ENCODE results near the gene OR5K2.

The OR5K2 gene

GRCh38 chr3:98532709-98533571 is 35.5 kb downstream of the OR5K2 start:
- in situ Hi-C loops (cut with HindIII; ENCODE audit: low sequenced_read_pairs), result no loop called here
- TF ChIP-seq, protein P1, sequence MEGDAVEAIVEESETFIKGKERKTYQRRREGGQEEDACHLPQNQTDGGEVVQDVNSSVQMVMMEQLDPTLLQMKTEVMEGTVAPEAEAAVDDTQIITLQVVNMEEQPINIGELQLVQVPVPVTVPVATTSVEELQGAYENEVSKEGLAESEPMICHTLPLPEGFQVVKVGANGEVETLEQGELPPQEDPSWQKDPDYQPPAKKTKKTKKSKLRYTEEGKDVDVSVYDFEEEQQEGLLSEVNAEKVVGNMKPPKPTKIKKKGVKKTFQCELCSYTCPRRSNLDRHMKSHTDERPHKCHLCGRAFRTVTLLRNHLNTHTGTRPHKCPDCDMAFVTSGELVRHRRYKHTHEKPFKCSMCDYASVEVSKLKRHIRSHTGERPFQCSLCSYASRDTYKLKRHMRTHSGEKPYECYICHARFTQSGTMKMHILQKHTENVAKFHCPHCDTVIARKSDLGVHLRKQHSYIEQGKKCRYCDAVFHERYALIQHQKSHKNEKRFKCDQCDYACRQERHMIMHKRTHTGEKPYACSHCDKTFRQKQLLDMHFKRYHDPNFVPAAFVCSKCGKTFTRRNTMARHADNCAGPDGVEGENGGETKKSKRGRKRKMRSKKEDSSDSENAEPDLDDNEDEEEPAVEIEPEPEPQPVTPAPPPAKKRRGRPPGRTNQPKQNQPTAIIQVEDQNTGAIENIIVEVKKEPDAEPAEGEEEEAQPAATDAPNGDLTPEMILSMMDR (IDR thresholded peaks at IDR 0.05; ENCODE audit: low read depth, low read length), result no peak
- DNase-seq (ENCODE audit: low read depth, low spot score), result no peak
- H3K4me3 ChIP-seq (ENCODE audit: low read depth, low read length), result no peak overlapping the region

DNA sequence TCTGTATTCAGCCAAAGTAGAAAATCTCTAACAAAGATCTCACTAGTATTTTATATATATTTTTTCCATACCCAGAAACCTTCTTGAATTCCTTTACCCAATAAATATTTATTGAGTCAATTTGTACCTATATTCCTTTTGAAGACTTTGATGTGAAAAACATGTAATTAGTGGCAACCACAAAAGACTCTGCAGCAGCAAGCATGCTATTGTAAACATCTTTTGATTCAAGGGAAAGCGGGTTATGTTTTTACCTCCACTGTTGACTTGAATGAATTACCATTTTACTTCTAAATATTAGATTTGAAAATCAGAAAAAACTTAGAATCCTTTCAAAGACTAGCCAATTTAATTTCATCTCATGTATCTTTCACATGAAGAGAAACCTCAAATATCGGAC is 36.7 kb downstream of the OR5K2 start:
- in situ Hi-C loops (cut with HindIII; ENCODE audit: low sequenced_read_pairs), result no loop called here
- no peak overlapping the region for H3K4me3 ChIP-seq (ENCODE audit: low read depth, low read length)
- no peak for DNase-seq (ENCODE audit: low read depth, low spot score)
- TF ChIP-seq, protein P1 (IDR thresholded peaks at IDR 0.05; ENCODE audit: low read depth, low read length), result no peak

DNA sequence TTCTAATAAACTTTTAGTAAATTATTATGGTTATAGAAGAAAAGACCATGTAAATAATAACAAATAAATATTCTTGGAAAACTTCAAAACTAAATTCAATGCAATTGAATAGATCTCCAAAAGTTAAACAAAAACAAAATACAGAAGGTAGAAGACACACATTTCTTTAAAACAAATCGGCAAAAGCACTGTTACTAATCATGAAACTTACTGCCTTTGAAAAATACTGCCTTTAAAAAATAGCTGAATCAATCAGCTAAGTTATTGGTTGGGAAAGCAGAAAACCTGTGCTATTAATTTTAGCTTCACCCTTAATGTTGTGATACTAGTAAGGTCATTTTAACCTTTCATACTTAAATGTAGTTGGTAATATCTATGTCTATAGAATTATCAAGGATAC is 37.3 kb downstream of the OR5K2 start:
- no peak overlapping the region for H3K4me3 ChIP-seq (ENCODE audit: low read depth, low read length)
- in situ Hi-C loops (cut with HindIII; ENCODE audit: low sequenced_read_pairs), result no loop called here
- TF ChIP-seq, protein P1 (IDR thresholded peaks at IDR 0.05; ENCODE audit: low read depth, low read length), result no peak
- DNase-seq (ENCODE audit: low read depth, low spot score), result no peak

GRCh38 chr3:98536456-98537017 is 39.1 kb downstream of the OR5K2 start:
- DNase-seq (ENCODE audit: low read depth, low spot score), result no peak
- H3K4me3 ChIP-seq (ENCODE audit: low read depth, low read length), result no peak overlapping the region
- in situ Hi-C loops (cut with HindIII; ENCODE audit: low sequenced_read_pairs), result no loop called here
- TF ChIP-seq, protein P1 (IDR thresholded peaks at IDR 0.05; ENCODE audit: low read depth, low read length), result no peak

DNA sequence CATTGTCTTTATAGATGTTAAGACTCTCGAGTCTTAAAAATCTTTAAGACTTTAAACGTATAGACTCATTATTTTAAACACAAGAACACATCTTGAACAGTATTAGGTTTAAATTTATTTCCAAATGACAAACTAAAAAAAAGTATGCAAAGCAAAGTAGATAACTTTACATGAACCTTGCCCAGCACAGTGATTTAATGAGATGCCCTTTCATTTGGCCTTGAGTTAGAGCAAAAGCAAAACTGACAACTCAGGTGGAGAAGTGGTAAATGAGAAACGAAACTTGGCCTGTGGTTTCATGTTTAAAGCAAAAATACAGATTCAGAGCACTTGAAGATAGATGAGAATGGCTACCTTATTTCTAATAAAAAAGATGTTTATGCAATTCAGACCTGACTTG is 42.9 kb downstream of the OR5K2 start:
- DNase-seq (ENCODE audit: low read depth, low spot score), result no peak
- in situ Hi-C loops (cut with HindIII; ENCODE audit: low sequenced_read_pairs), result no loop called here
- TF ChIP-seq, protein P1 (IDR thresholded peaks at IDR 0.05; ENCODE audit: low read depth, low read length), result no peak

DNA sequence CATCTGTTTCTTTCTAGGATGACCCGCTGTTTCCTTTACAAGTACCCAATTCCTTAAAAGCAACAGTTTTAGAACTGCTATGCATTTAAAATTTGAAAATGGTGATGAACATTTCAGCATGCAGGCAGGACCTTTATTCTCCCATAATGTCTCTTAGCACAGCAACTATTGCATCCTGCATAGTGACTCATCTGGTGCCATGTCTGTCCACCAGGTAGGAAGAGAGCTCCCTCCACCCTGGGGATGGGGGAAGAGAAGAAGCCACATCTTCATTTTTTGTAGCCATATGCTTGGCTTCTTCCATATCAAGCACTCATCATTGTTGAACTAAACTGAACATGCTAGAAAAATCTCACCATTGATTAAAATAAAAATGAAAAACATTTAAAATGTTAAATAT is 44.2 kb downstream of the OR5K2 start:
- in situ Hi-C loops (cut with HindIII; ENCODE audit: low sequenced_read_pairs), result no loop called here
- DNase-seq (ENCODE audit: low read depth, low spot score), result no peak
- TF ChIP-seq, protein P1 (IDR thresholded peaks at IDR 0.05; ENCODE audit: low read depth, low read length), result no peak
- H3K4me3 ChIP-seq (ENCODE audit: low read depth, low read length), result no peak overlapping the region

More for the DNA sequence above, 42.9 kb downstream of the OR5K2 start:
- no peak overlapping the region for H3K4me3 ChIP-seq (ENCODE audit: low read depth, low read length)

Data from astrocyte of the spinal cord (primary cell).